ENCODE measurements around the gene GMPS. TPM values are rescaled to one million over a fixed set of nuclear protein-coding genes. Genes with fewer than 3 reads are reported as not detected.
"Not testable (repeated sequence)": the region's sequence is repeated elsewhere in the genome, so short reads cannot be mapped to it uniquely, and the experiment has no call there.

The GMPS gene
- total RNA-seq, 2 experiments from 2014 or later, result 143 to 152 TPM

DNA sequence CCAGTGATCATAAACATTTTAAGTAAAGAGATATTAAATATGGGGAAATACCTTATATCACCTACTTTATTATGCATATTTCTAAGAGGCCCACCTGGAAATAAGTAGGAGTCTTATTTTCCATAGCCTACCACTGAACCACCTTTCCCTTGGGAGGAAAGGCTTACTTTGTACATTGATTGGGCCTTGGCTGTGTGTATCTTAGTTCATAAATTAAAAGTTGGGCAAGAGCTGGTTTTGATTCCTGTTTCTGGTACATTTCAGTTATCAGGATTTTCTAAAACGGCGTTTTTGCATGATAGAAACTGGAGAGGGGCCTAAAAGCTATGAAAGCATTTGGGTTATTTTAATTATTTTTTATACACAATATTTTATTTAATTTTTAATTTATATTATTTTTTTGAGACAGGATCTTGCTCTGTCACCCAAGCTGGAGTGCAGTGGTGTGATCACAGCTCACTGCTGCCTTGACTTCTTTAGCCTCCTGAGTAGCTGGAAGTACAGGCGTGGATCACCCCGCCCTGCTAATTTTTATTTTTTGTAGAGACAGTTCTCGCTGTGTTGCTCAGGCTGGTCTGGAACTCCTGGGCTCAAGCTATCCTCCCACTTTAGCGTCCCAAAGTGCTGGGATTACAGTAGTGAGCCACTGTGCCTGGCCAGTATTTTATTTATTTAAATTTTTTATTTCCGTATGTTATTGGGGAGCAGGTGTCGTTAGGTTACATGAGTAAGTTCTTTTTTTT lies 2.6 kb downstream of the GMPS start:
- H3K27ac Mint-ChIP-seq, result no peak overlapping the region
- no peaks in the 10 kb centered on the region for H3K9me3 Mint-ChIP-seq
- H3K36me3 Mint-ChIP-seq, result peaks cover 8% of the 10 kb centered on the region
- DNase-seq, result no peak
- peaks cover 47% of the 10 kb centered on the region for H3K4me1 Mint-ChIP-seq (ENCODE audit: low read depth)
- H3K4me3 Mint-ChIP-seq, result no peak overlapping the region
- H3K27me3 Mint-ChIP-seq, result no peaks in the 10 kb centered on the region
- POLR2A ChIA-PET, result interaction anchor here (0.9 to 1.0 kb wide), 2 partner anchors 9 to 19 kb away, joined by 3 to 4 read pairs; partner anchors contain the start of gene SLC33A1
- CTCF ChIA-PET, result interaction anchor here (5.7 kb wide), 1 partner anchor 67 kb away, joined by 88 read pairs; the partner anchor contains the start of gene C3orf33
- intact Hi-C loops (cut with micrococcal nuclease), result loop anchor here (5.0 kb wide), 1 partner anchor 1551 kb away; the partner anchor contains the start of gene DHX36

DNA sequence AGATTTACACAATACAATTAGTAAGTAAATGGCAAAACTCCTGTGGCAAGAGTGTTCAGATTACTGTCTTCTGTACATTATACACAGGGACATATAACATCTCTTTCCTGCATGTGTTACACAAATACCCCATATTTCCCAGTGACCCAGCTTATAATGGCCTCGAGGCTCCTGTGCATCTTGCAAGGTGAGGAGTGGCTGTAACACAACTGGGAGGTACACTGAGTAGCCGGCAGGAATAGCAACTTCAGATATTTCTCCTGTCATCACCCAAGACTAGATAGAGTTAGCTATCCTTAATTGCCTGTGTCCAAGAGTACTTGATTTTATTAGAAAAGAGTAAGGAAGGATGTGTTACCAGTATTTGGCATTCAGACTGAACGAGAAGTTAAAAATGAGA lies 5.6 kb downstream of the GMPS start:
- CTCF ChIA-PET, result no interaction called here
- Mint-ChIP-seq H3K4me3 (no peak overlapping the region), H3K36me3 (peaks cover 8% of the 10 kb centered on the region), H3K4me1 (ENCODE audit: low read depth) (peaks cover 65% of the 10 kb centered on the region), H3K9me3 (no peaks in the 10 kb centered on the region), H3K27me3 (no peaks in the 10 kb centered on the region), H3K27ac (no peak overlapping the region)
- intact Hi-C loops (cut with micrococcal nuclease), result no loop called here
- POLR2A ChIA-PET, result no interaction called here
- DNase-seq, result no peak

DNA sequence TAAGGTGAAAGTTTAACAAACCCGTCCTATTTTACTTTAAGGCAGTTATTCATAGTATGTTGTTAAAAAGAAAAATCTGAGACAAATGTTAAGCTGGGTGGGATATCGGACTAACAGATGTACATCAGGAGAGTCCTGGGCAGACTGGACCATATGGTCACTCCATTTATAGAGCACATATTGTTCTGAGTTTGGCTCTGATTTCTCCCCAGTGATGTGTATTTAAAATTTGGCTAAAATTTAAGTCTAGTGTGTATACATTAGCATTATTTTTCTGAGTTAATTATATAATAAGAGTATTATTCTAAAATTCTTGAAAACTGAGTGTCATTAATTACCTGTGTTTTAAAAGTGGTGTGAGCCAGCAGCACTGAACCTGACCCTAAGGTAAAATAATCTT lies 6.1 kb downstream of the GMPS start:
- POLR2A ChIA-PET, result interaction anchor here (1.0 kb wide), 1 partner anchor 10 kb away, joined by 3 read pairs; no protein-coding TSS in a partner anchor
- intact Hi-C loops (cut with micrococcal nuclease), result no loop called here
- no peaks in the 10 kb centered on the region for H3K9me3 Mint-ChIP-seq
- peaks cover 8% of the 10 kb centered on the region for H3K36me3 Mint-ChIP-seq
- peaks cover 68% of the 10 kb centered on the region for H3K4me1 Mint-ChIP-seq (ENCODE audit: low read depth)
- no peak overlapping the region for H3K4me3 Mint-ChIP-seq
- no peaks in the 10 kb centered on the region for H3K27me3 Mint-ChIP-seq
- DNase-seq, result no peak
- CTCF ChIA-PET, result no interaction called here
- no peak overlapping the region for H3K27ac Mint-ChIP-seq

DNA sequence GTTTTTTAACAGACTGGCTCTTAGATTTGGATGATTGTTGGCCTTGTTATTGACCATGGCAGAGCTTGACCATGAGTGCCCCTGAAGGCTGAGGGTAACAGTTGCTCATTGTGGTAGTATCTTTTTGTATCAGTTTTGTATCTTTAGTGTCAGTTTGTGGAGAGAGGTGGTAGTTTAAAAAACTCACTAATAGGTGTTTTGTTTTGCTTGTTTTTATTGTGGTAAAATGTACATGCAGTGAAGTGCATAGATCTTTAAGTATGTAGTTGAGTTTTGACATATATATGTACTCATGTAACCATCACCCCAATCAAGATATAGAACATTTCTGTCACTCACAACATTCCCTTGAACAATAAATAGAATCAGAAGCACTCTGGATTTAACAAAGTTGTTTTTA lies 9.8 kb downstream of the GMPS start:
- Mint-ChIP-seq H3K4me1 (ENCODE audit: low read depth) (peaks cover 62% of the 10 kb centered on the region), H3K36me3 (peaks cover 1% of the 10 kb centered on the region), H3K4me3 (no peak overlapping the region), H3K27me3 (no peaks in the 10 kb centered on the region), H3K9me3 (no peaks in the 10 kb centered on the region), H3K27ac (no peak overlapping the region)
- intact Hi-C loops (cut with micrococcal nuclease), result no loop called here
- no peak for DNase-seq
- POLR2A ChIA-PET, result no interaction called here
- CTCF ChIA-PET, result no interaction called here

DNA sequence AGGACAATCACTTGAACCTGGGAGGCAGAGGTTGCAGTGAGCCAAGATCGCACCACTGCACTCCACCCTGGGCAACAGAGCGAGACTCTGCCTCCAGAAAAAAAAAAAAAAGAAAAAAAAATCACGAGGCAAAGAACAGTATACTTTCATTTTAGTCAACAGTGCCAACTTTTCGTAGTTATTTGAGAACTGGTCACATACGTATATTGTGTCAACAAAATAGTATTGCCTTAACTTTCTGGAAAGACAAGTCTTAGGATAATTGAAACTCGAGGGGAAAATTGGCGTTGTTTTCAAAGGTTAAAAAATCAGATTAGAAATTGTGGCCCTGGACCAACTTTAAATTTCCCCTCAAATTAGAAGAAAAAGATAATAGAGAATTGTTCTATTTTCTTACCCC lies 13.8 kb downstream of the GMPS start:
- POLR2A ChIA-PET, result interaction anchor here (0.7 kb wide), 1 partner anchor 31 kb away, joined by 3 read pairs; no protein-coding TSS in a partner anchor
- Mint-ChIP-seq H3K4me3 (no peak overlapping the region), H3K27ac (no peak overlapping the region), H3K36me3 (no peaks in the 10 kb centered on the region), H3K4me1 (ENCODE audit: low read depth) (peaks cover 50% of the 10 kb centered on the region), H3K27me3 (no peaks in the 10 kb centered on the region), H3K9me3 (no peaks in the 10 kb centered on the region)
- no peak for DNase-seq
- intact Hi-C loops (cut with micrococcal nuclease), result no loop called here
- CTCF ChIA-PET, result no interaction called here

DNA sequence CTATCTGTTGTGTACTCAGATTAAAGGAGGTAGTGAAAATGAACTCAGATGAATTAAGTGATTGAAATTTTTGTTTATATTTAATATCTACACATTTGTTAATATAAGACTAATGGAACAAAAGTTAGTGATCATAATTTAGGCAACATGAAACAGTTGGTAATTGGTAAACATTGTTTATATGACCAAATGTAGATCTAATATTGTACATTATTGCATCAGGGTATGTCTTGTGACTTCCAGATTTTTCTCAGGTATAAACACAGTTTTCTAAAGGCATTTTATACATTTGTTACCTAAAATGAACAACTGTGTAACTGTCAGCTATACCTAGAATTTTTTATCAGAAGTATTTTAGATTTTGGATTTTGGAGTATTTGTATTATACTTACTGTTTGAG lies 14.8 kb downstream of the GMPS start:
- CTCF ChIA-PET, result interaction anchor here (1.2 kb wide), 1 partner anchor 80 kb away, joined by 5 read pairs; no protein-coding TSS in a partner anchor
- Mint-ChIP-seq H3K36me3 (no peaks in the 10 kb centered on the region), H3K27ac (no peak overlapping the region), H3K4me1 (ENCODE audit: low read depth) (peaks cover 48% of the 10 kb centered on the region), H3K9me3 (no peaks in the 10 kb centered on the region), H3K27me3 (no peaks in the 10 kb centered on the region), H3K4me3 (no peak overlapping the region)
- POLR2A ChIA-PET, result no interaction called here
- intact Hi-C loops (cut with micrococcal nuclease), result no loop called here
- DNase-seq, result no peak

DNA sequence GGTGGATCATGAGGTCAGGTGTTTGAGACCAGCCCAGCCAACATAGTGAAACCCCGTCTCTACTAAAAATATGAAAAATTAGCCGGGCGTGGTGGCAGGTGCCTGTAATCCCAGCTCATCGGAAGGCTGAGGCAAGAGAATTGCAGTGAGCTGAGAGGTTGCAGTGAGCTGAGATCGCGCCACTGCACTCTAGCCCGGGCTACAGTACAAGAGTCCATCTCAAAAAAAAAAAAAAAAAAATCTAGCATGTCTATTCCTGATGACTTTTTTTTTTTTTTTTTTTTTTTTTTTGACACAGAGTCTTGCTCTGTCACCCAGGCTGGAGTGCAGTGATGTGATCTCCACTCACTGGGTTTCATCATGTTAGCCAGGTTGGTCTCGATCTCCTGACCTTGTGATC lies 15.9 kb downstream of the GMPS start:
- H3K4me3 Mint-ChIP-seq, H3K36me3 Mint-ChIP-seq, H3K27ac Mint-ChIP-seq, H3K27me3 Mint-ChIP-seq, DNase-seq, H3K9me3 Mint-ChIP-seq: not testable (repeated sequence)
- intact Hi-C loops (cut with micrococcal nuclease), result loop anchor here (2.0 kb wide), 1 partner anchor 16 kb away; the partner anchor contains the start of gene GMPS
- peaks cover 48% of the 10 kb centered on the region for H3K4me1 Mint-ChIP-seq (ENCODE audit: low read depth)
- CTCF ChIA-PET, result interaction anchor here (1.5 kb wide), 1 partner anchor 80 kb away, joined by 7 read pairs; the partner anchor contains the start of gene C3orf33
- POLR2A ChIA-PET, result interaction anchor here (1.1 kb wide), 1 partner anchor 9 kb away, joined by 3 read pairs; no protein-coding TSS in a partner anchor

DNA sequence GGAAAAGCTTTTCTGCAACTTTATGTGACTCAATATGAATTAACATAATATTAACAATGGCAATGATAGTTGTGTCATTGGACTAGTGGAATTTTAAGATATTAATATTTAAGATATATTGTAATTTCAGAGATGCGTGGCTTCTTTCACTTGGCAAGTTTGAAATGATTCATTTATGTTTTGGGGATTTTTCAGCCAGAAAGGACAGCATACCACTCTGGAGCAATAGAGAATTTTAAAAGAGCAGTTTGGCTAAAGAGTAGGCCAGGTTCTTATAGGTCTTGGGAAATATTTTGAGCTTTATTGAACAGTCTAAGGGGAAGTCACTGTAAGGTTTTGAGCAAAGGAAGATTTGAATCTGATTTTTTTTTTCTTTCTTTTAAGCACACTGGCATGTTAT lies 16.5 kb downstream of the GMPS start:
- ChIA-PET CTCF (interaction anchor here (1.5 kb wide), 1 partner anchor 81 kb away, joined by 7 read pairs; the partner anchor contains the start of gene C3orf33), POLR2A (interaction anchor here (1.1 kb wide), 1 partner anchor 10 kb away, joined by 3 read pairs; no protein-coding TSS in a partner anchor)
- Mint-ChIP-seq H3K4me3 (no peak overlapping the region), H3K9me3 (no peaks in the 10 kb centered on the region), H3K36me3 (no peaks in the 10 kb centered on the region), H3K27ac (peak overlapping the region; percentile 48), H3K27me3 (no peaks in the 10 kb centered on the region), H3K4me1 (ENCODE audit: low read depth) (peaks cover 44% of the 10 kb centered on the region)
- no peak for DNase-seq
- intact Hi-C loops (cut with micrococcal nuclease), result loop anchor here (2.0 kb wide), 1 partner anchor 16 kb away; the partner anchor contains the start of gene GMPS

DNA sequence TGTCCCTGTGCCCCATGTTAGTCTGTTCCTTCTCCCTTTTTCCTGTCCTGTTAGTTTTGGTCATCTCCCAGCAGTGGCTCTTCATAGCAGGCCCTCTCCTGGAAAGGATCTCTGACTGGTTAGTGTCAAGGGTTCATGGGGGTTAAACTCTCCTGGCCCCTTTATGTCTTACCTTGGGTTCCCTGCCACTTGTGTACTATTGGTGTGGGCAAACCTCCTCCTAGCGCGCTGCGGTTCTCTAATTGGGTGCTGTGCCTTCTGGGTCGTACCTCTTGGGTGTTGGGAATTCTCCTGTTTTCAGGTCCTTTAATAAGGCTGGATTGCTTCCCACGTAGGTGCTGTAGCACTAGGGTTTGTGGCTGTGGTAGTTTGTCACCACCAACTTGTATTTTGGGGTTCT lies 18.8 kb downstream of the GMPS start:
- intact Hi-C loops (cut with micrococcal nuclease), result no loop called here
- Mint-ChIP-seq H3K4me3 (no peak overlapping the region), H3K27ac (no peak overlapping the region), H3K27me3 (no peaks in the 10 kb centered on the region), H3K4me1 (ENCODE audit: low read depth) (peaks cover 40% of the 10 kb centered on the region), H3K9me3 (no peaks in the 10 kb centered on the region), H3K36me3 (peaks cover 3% of the 10 kb centered on the region)
- ChIA-PET POLR2A (no interaction called here), CTCF (interaction anchor here (1.2 kb wide), 1 partner anchor 8 kb away, joined by 3 read pairs; no protein-coding TSS in a partner anchor)
- DNase-seq, result no peak

DNA sequence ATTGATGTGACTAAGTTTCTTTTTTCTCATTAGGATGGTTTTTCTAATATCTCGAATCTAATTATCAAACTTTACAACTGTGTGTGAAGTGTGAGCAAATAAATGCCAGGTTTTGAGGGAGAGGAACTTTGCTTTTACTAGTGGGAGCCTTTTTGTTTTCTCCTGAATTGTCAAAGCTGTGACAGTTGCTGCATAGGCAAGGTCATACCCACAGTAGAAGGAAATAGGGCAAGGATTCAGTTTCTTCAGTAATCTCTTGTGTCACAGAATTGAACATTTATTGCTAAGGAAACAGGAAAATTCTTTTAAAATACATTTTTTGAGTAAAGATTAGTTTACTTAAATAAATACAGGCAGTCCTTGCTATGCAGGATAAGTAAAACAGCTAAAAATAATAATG lies 19.5 kb downstream of the GMPS start:
- no peak overlapping the region for H3K27ac Mint-ChIP-seq
- DNase-seq, result no peak

DNA sequence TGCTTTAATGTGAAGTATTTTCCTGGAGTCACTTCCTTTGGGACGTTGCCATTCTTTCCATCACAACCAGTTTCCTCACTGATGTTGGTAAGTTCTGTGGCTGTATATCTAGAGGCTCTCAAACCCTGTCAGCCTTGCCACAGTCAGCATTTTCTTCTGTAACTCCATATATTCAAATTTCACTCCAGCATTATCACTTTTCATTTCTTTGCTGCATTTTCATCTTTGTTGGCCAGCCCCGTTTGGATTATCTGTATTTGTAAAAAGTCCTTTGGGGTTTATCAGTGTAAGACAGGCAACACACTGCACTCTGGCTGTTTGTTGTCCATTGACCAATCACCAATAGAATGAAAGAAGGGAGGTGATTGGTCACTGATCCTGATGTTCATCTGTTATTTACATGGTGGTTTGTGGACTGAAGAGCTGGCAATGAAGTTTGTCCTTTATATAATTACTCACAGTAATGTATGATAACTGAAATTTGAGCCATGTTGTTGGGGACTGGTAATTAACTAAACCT lies 20.3 kb downstream of the GMPS start:
- Mint-ChIP-seq H3K9me3 (no peaks in the 10 kb centered on the region), H3K36me3 (peaks cover 14% of the 10 kb centered on the region), H3K4me1 (ENCODE audit: low read depth) (peaks cover 36% of the 10 kb centered on the region), H3K4me3 (no peak overlapping the region), H3K27me3 (no peaks in the 10 kb centered on the region), H3K27ac (no peak overlapping the region)
- DNase-seq, result no peak
- CTCF ChIA-PET, result no interaction called here
- intact Hi-C loops (cut with micrococcal nuclease), result no loop called here
- POLR2A ChIA-PET, result no interaction called here

More for the DNA sequence above, 19.5 kb downstream of the GMPS start:
- ChIA-PET CTCF (interaction anchor here (1.2 kb wide), 1 partner anchor 8 kb away, joined by 3 read pairs; no protein-coding TSS in a partner anchor), POLR2A (no interaction called here)
- Mint-ChIP-seq H3K4me3 (no peak overlapping the region), H3K36me3 (peaks cover 7% of the 10 kb centered on the region), H3K27me3 (no peaks in the 10 kb centered on the region), H3K9me3 (no peaks in the 10 kb centered on the region), H3K4me1 (ENCODE audit: low read depth) (peaks cover 36% of the 10 kb centered on the region)
- intact Hi-C loops (cut with micrococcal nuclease), result no loop called here

DNA sequence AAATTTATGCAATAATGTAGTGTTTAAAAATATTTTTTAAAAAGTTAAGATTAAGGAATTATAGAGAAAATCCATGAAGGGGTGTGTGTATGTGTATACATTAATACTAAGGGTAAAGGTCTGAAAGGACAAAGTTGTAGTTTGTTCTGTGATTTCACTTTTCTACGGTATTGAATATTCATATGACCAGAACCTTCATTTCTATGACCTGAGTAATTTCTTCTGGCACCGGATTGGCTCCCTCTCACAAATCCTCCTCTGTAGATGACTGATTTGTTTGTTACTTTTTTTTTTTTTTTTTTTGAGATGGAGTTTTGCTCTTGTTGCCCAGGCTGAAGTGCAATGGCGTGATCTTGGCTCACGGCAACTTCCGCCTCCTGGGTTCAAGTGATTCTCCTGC lies 20.9 kb downstream of the GMPS start:
- no peak for DNase-seq
- Mint-ChIP-seq H3K36me3 (peaks cover 15% of the 10 kb centered on the region), H3K27me3 (no peaks in the 10 kb centered on the region), H3K4me1 (ENCODE audit: low read depth) (peaks cover 36% of the 10 kb centered on the region), H3K27ac (no peak overlapping the region), H3K4me3 (no peak overlapping the region), H3K9me3 (no peaks in the 10 kb centered on the region)
- ChIA-PET POLR2A (no interaction called here), CTCF (no interaction called here)
- intact Hi-C loops (cut with micrococcal nuclease), result no loop called here

All from activated CD4-positive, alpha-beta memory T cell treated with anti-CD3 and anti-CD28 coated beads for 36 hours (primary cell).